Esophagus muscularis mucosa (tissue), 4 donors: ENCODE measurements around the gene LELP1. TPM values are rescaled to one million over a fixed set of nuclear protein-coding genes. Genes with fewer than 3 reads are reported as not detected.
A peak's percentile ranks its signal among the peaks of the same experiment; 100 is the strongest.

Experiments used
- DNase-seq: peaks from one replicate; pipeline ENCODE4 v3.0.0-alpha.2; 2017; ENCODE audit errors: extremely low spot score
- H3K27ac ChIP-seq, 4 donors: fragments of 200-600 bp; sonication (generic); replicated peaks in 1 of 4; 1 replicate in 3 of 4; 2 replicates in 1 of 4; pipeline ENCODE4 v1.5.1; 2016 to 2019; ENCODE audit warnings: mild to moderate bottlenecking in 1 of 4
- H3K27me3 ChIP-seq, 4 donors: fragments of 200-600 bp; sonication (generic); one replicate each; pipeline versions ENCODE4 v1.5.1 to v1.6.0; 2016 to 2019
- H3K36me3 ChIP-seq, 4 donors: fragments of 200-600 bp; sonication (generic); one replicate each; pipeline ENCODE4 v1.5.1; 2016 to 2019
- H3K4me1 ChIP-seq, 4 donors: fragments of 200-600 bp; sonication (generic); one replicate each; pipeline ENCODE4 v1.5.1; 2016 to 2019
- H3K4me3 ChIP-seq, 4 donors: fragments of 200-600 bp; sonication (generic); 1 replicate in 2 of 4; 2 replicates in 2 of 4; pipeline ENCODE4 v1.5.1; 2016 to 2019; ENCODE audit warnings: mild to moderate bottlenecking in 4 of 4, moderate library complexity in 1 of 4
- H3K9me3 ChIP-seq, 4 donors: fragments of 200-600 bp; sonication (generic); 1 replicate in 3 of 4; 2 replicates in 1 of 4; pipeline ENCODE4 v1.5.1; 2016 to 2019
- CTCF ChIP-seq, 3 experiments: fragments of 200-600 bp in 2 of 3; fragments of 450-650 bp in 1 of 3; sonication (generic) in 2 of 3; IDR thresholded peaks; one replicate each; pipeline ENCODE4 v1.5.1; 2017 to 2019; ENCODE audit warnings: antibody characterized with exemption in 3 of 3, mild to moderate bottlenecking in 2 of 3, moderate library complexity in 1 of 3
- EP300 ChIP-seq: sonication (generic); formaldehyde crosslinking; IDR thresholded peaks from one replicate; pipeline ENCODE4 v1.6.1; 2017; ENCODE audit warnings: antibody characterized with exemption
- POLR2A ChIP-seq: fragments of 450-650 bp; IDR thresholded peaks from one replicate; pipeline ENCODE4 v1.6.1; 2017; ENCODE audit warnings: antibody characterized with exemption, moderate library complexity, mild to moderate bottlenecking, low read depth
- POLR2AphosphoS5 ChIP-seq, 2 donors: sonication (generic); formaldehyde crosslinking; IDR thresholded peaks; one replicate each; pipeline ENCODE4 v1.6.1; 2017; ENCODE audit warnings: antibody characterized with exemption in 2 of 2
- WGBS: methylation state at CpG from one replicate; pipeline ENCODE4 v1.1.5; 2018; 5-methylcytosine and 5-hydroxymethylcytosine counted together
- intact Hi-C: fragments of 100-400 bp; cut with DNase I; formaldehyde crosslinking; loops from one replicate; pipeline ENCODE4 v1.15.1; 2023
- total RNA-seq, 4 donors: library from RNA; depleted of rRNA; stranded (reverse); fragments of >200 nt; gene quantifications; one replicate each; pipeline versions ENCODE4 v1.1.0 to v1.2.1, GENCODE V29; 2016

LELP1 gene
- total RNA-seq, 4 donors from 2014 or later: not detected

- WGBS: 64% methylated on average over 4 of the region's 5 CpGs
- Histone ChIP-seq H3K4me3 (no peak overlapping the region), H3K27ac (no peak overlapping the region), H3K27me3 (peaks cover 0 to 17% (median 0%) of the 10 kb centered on the region in 4 donors), H3K4me1 (peaks cover 0 to 6% (median 0%) of the 10 kb centered on the region in 4 donors), H3K36me3 (no peaks in the 10 kb centered on the region), H3K9me3 (no peaks in the 10 kb centered on the region)
- intact Hi-C loops: no loop called here
- peak; percentile 86 for DNase-seq
- no peak for TF ChIP-seq EP300
- TF ChIP-seq CTCF (IDR thresholded peaks at IDR 0.05): no peak
- TF ChIP-seq POLR2AphosphoS5 (IDR thresholded peaks at IDR 0.05): no peak
- no peak for TF ChIP-seq POLR2A
These were observed 45.1 kb downstream of the LELP1 start for GRCh38 chr1:153248176-153248879.

GRCh38 chr1:153250166-153250565 is 46.9 kb downstream of the LELP1 start:
- TF ChIP-seq POLR2AphosphoS5 (IDR thresholded peaks at IDR 0.05) (no peak), EP300 (no peak), POLR2A (no peak), CTCF (IDR thresholded peaks at IDR 0.05) (no peak)
- H3K9me3 ChIP-seq: no peaks in the 10 kb centered on the region
- intact Hi-C loops: no loop called here

GRCh38 chr1:153251087-153251486 is 47.9 kb downstream of the LELP1 start:
- H3K27me3 ChIP-seq: peaks cover 0 to 17% (median 0%) of the 10 kb centered on the region in 4 donors
- WGBS: 77% methylated on average over 2 of the region's 2 CpGs
- H3K4me1 ChIP-seq: peaks cover 0 to 6% (median 0%) of the 10 kb centered on the region in 4 donors
- TF ChIP-seq CTCF (IDR thresholded peaks at IDR 0.05) (no peak), POLR2AphosphoS5 (IDR thresholded peaks at IDR 0.05) (no peak), POLR2A (no peak), EP300 (no peak)
- no peaks in the 10 kb centered on the region for H3K9me3 ChIP-seq
- DNase-seq: no peak
- intact Hi-C loops: no loop called here
- H3K4me3 ChIP-seq: no peak overlapping the region
- H3K36me3 ChIP-seq: no peaks in the 10 kb centered on the region
- no peak overlapping the region for H3K27ac ChIP-seq

More at GRCh38 chr1:153250166-153250565, 46.9 kb downstream of the LELP1 start:
- H3K27ac ChIP-seq: no peak overlapping the region
- WGBS: 21% methylated on average over 1 of the region's 1 CpG
- DNase-seq: no peak
- H3K4me1 ChIP-seq: peaks cover 0 to 6% (median 0%) of the 10 kb centered on the region in 4 donors
- H3K36me3 ChIP-seq: no peaks in the 10 kb centered on the region
- peaks cover 0 to 21% (median 0%) of the 10 kb centered on the region in 4 donors for H3K27me3 ChIP-seq
- H3K4me3 ChIP-seq: no peak overlapping the region

- Histone ChIP-seq H3K4me3 (no peak overlapping the region), H3K9me3 (no peaks in the 10 kb centered on the region), H3K4me1 (peaks cover 0 to 6% (median 0%) of the 10 kb centered on the region in 4 donors), H3K27me3 (peaks cover 0 to 14% (median 0%) of the 10 kb centered on the region in 4 donors), H3K27ac (no peak overlapping the region), H3K36me3 (no peaks in the 10 kb centered on the region)
- TF ChIP-seq EP300 (no peak), POLR2AphosphoS5 (IDR thresholded peaks at IDR 0.05) (no peak)
- no peak for DNase-seq
- WGBS: 85% methylated on average over 3 of the region's 3 CpGs
- intact Hi-C loops: no loop called here
These were observed 48.3 kb downstream of the LELP1 start for GRCh38 chr1:153251562-153251961.

GRCh38 chr1:153251988-153252387 is 48.8 kb downstream of the LELP1 start:
- TF ChIP-seq CTCF (IDR thresholded peaks at IDR 0.05) (no peak), POLR2AphosphoS5 (IDR thresholded peaks at IDR 0.05) (no peak), POLR2A (no peak), EP300 (no peak)
- peaks cover 0 to 14% (median 0%) of the 10 kb centered on the region in 4 donors for H3K27me3 ChIP-seq
- H3K27ac ChIP-seq: no peak overlapping the region
- intact Hi-C loops: no loop called here
- WGBS: 92% methylated on average over 4 of the region's 4 CpGs
- peak; percentile 34 for DNase-seq
- peaks cover 0 to 6% (median 0%) of the 10 kb centered on the region in 4 donors for H3K4me1 ChIP-seq
- H3K4me3 ChIP-seq: no peak overlapping the region
- no peaks in the 10 kb centered on the region for H3K9me3 ChIP-seq
- no peaks in the 10 kb centered on the region for H3K36me3 ChIP-seq
